ENCODE measurements around the gene SPINT1. TPM values are rescaled to one million over a fixed set of nuclear protein-coding genes. Genes with fewer than 3 reads are reported as not detected.

Gene SPINT1
- total RNA-seq, 1 donor from 2014 or later: 145 TPM

DNA sequence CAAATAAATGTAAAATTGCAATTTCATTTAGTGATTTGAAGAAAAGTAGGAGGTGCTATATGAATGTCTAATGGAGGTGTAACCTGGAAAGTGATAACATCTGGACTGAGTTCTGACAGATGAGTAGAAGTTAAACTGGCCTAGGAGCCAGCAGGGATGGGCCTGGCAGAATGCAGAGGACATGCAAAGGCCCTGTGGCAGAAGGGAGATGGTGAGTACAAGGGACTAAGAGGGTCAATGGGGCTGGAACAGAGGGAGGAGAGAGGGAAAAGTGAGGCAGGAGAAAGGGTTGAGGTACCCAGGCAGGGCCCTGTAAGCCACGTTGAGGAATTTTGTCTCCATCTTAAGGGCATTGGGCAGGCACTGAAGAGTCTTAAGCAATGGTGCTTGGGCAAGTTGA, 12.0 kb upstream of the SPINT1 start:
- no peak for DNase-seq (ENCODE audit: low read depth)
- no peak for FAIRE-seq
- TF ChIP-seq, protein P1, sequence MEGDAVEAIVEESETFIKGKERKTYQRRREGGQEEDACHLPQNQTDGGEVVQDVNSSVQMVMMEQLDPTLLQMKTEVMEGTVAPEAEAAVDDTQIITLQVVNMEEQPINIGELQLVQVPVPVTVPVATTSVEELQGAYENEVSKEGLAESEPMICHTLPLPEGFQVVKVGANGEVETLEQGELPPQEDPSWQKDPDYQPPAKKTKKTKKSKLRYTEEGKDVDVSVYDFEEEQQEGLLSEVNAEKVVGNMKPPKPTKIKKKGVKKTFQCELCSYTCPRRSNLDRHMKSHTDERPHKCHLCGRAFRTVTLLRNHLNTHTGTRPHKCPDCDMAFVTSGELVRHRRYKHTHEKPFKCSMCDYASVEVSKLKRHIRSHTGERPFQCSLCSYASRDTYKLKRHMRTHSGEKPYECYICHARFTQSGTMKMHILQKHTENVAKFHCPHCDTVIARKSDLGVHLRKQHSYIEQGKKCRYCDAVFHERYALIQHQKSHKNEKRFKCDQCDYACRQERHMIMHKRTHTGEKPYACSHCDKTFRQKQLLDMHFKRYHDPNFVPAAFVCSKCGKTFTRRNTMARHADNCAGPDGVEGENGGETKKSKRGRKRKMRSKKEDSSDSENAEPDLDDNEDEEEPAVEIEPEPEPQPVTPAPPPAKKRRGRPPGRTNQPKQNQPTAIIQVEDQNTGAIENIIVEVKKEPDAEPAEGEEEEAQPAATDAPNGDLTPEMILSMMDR (IDR thresholded peaks at IDR 0.05; ENCODE audit: insufficient read depth, low read length, severe bottlenecking): no peak

DNA sequence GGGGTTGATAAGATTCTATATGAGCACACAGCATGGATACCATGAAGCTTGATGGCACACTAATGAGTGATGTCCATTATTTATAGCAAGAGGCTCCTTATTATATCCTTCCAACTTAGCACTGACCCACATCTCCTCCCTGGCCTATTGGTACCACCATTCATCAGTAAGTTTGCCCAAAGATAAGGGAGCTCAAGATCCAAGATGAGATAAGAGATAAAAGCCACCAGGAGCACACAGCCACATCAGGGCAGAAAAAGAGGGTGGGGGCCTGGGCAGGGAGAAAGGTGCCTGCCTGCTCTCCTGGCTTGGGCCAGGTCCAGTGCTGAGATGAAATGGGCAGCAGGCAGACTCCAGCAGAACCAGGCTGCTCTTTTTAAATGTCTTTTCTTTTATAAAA, 10.9 kb upstream of the SPINT1 start:
- DNase-seq (ENCODE audit: low read depth): no peak
- H3K27me3 ChIP-seq (ENCODE audit: control insufficient read depth, insufficient read depth, low read length): no peaks in the 10 kb centered on the region
- no peaks in the 10 kb centered on the region for H3K36me3 ChIP-seq (ENCODE audit: control insufficient read depth, insufficient read depth, low read length)
- TF ChIP-seq, protein P1 (IDR thresholded peaks at IDR 0.05; ENCODE audit: insufficient read depth, low read length, severe bottlenecking): no peak
- no peak for FAIRE-seq
- no peak overlapping the region for H3K4me3 ChIP-seq (ENCODE audit: low read depth, low read length)

More for the DNA sequence above, 12.0 kb upstream of the SPINT1 start:
- H3K36me3 ChIP-seq (ENCODE audit: control insufficient read depth, insufficient read depth, low read length): no peaks in the 10 kb centered on the region
- no peaks in the 10 kb centered on the region for H3K27me3 ChIP-seq (ENCODE audit: control insufficient read depth, insufficient read depth, low read length)
- H3K4me3 ChIP-seq (ENCODE audit: low read depth, low read length): no peak overlapping the region

DNA sequence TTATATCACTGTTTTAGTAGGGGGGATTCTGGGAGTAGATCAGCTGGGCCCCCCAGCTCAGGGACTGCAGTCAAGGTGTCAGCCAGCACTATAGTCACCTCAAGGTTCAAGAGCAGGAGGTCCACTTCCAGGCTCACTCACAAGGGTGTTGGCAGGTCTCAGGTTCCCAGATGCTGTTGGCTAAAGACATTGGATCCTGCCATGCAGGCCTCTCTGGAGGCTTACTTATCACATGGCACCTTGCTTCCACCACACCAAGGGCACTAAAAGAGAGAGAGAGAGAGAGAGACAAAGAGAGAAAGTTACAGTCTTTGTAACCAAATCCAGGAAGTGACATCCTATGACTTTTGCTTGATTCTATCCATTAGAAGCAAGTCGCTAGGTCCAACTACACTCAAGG, 7.8 kb upstream of the SPINT1 start:
- H3K27me3 ChIP-seq (ENCODE audit: control insufficient read depth, insufficient read depth, low read length): no peaks in the 10 kb centered on the region
- no peak for DNase-seq (ENCODE audit: low read depth)
- no peak for FAIRE-seq
- no peak overlapping the region for H3K4me3 ChIP-seq (ENCODE audit: low read depth, low read length)
- no peaks in the 10 kb centered on the region for H3K36me3 ChIP-seq (ENCODE audit: control insufficient read depth, insufficient read depth, low read length)
- TF ChIP-seq, protein P1 (IDR thresholded peaks at IDR 0.05; ENCODE audit: insufficient read depth, low read length, severe bottlenecking): no peak

DNA sequence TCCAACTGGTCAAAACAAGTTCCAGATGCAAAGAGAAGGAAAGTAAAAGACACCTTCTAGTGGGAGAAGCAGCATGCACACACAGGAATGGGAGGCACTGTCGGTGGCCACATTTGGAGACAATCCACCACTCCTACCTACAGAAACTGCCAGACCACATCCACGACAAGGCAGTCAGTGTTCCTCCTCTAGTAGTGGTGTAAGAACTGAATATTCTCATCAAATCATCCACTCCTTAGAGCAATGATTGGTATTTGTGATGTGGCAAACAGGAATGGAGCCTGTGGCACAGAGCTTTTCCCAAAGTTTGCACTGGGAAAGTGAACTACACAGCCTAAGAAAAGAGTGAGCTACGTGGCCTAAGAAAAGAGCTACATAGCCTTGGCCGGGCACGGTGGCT, 5.1 kb upstream of the SPINT1 start:
- DNase-seq (ENCODE audit: low read depth) (no peak), FAIRE-seq (no peak)
- H3K27me3 ChIP-seq (ENCODE audit: control insufficient read depth, insufficient read depth, low read length): no peaks in the 10 kb centered on the region
- H3K4me3 ChIP-seq (ENCODE audit: low read depth, low read length): no peak overlapping the region
- TF ChIP-seq, protein P1 (IDR thresholded peaks at IDR 0.05; ENCODE audit: insufficient read depth, low read length, severe bottlenecking): no peak
- H3K36me3 ChIP-seq (ENCODE audit: control insufficient read depth, insufficient read depth, low read length): no peaks in the 10 kb centered on the region

DNA sequence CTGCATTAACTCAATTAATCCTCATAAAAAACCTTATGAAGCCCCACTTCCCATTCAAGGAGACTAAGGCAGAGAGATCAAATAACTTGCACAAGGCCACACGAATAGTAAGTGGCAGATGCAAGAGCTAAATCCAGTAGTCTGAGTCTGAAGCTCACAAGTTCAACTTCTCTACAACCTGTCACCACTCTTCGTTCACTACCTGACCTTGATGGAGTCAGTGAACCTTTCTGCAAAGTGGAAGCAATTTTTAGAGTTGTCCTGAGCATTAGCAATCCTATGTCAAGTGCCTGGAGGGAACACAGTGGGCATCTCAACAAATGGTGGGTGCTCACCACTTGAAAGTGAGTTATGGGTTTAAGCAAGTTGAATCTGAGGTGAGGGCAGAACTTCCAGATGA, 2.1 kb upstream of the SPINT1 start:
- TF ChIP-seq, protein P1 (IDR thresholded peaks at IDR 0.05; ENCODE audit: insufficient read depth, low read length, severe bottlenecking): no peak
- DNase-seq (ENCODE audit: low read depth) (no peak), FAIRE-seq (no peak)
- Histone ChIP-seq H3K36me3 (ENCODE audit: control insufficient read depth, insufficient read depth, low read length) (peaks cover 1% of the 10 kb centered on the region), H3K27me3 (ENCODE audit: control insufficient read depth, insufficient read depth, low read length) (no peaks in the 10 kb centered on the region), H3K4me3 (ENCODE audit: low read depth, low read length) (no peak overlapping the region)

DNA sequence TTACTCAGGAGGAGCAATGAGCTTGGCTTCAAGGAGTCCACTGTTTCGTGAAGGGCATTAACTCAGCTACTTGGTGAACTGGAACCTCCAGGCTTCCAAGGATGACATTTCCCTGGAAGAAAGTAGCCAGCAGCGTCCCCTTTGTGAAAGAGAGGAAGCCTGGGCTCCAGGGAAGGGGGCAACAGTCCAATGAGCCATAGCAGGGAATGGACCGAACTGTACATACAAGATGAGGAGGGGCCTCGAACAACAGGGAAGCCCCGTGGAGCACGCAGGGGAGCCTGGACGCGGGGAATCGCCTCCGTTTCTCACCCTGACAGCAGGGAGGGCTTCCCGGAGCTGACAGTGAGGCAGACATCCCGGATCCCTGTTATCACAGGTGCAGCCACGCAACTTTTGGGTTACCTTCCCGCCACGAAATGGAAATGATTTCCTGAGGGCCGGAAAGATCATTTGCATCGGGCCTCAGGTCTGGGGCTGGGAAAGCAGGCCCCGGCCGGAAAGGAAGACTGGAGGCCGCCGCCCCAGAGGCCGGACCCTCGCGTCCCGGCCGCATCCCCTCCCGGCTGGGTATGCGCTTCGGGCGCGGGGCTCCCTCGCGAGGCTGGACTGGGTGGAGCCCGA, 475 bp upstream of the SPINT1 start:
- FAIRE-seq: no peak
- H3K36me3 ChIP-seq (ENCODE audit: control insufficient read depth, insufficient read depth, low read length): peaks cover 6% of the 10 kb centered on the region
- TF ChIP-seq, protein P1 (IDR thresholded peaks at IDR 0.05; ENCODE audit: insufficient read depth, low read length, severe bottlenecking): no peak
- no peak for DNase-seq (ENCODE audit: low read depth)
- peak overlapping the region; percentile 91 for H3K4me3 ChIP-seq (ENCODE audit: low read depth, low read length)
- no peaks in the 10 kb centered on the region for H3K27me3 ChIP-seq (ENCODE audit: control insufficient read depth, insufficient read depth, low read length)
